BJ (cell line): ENCODE measurements around the gene AP2A1. TPM values are rescaled to one million over a fixed set of nuclear protein-coding genes. Genes with fewer than 3 reads are reported as not detected.

Experiments
- CTCF ChIA-PET: fragments of 350-600 bp; formaldehyde crosslinking; extraction: SDS; loops from one replicate; lab custom pipeline; 2021; ENCODE audit warnings: antibody characterized with exemption, inconsistent platforms; lab: Yijun Ruan, JAX
- POLR2A ChIA-PET: fragments of 300-600 bp; sonication (Branson Sonifier 250); formaldehyde crosslinking; extraction: SDS; loops from one replicate; lab custom pipeline; 2021; ENCODE audit warnings: antibody characterized with exemption; lab: Charles Lee
- DNase-seq: peaks from one replicate; pipeline ENCODE4 v3.0.0-alpha.2; 2011; ENCODE audit warnings: low read depth
- H3K27me3 ChIP-seq: 2 replicates; pipeline ENCODE4 v1.6.0; 2011; ENCODE audit warnings: low read length; ENCODE audit not compliant: control insufficient read depth, insufficient read depth
- H3K36me3 ChIP-seq: 2 replicates; pipeline ENCODE4 v1.5.1; 2011; ENCODE audit warnings: low read length; ENCODE audit not compliant: control insufficient read depth, insufficient read depth
- H3K4me3 ChIP-seq: 2 replicates; pipeline ENCODE4 v1.5.1; 2011; ENCODE audit warnings: low read depth, mild to moderate bottlenecking, control low read depth, low read length
- CTCF ChIP-seq: IDR thresholded peaks from 2 replicates; pipeline ENCODE4 v1.5.1; 2011; ENCODE audit warnings: low read depth, mild to moderate bottlenecking, control low read depth, inconsistent platforms, low read length, moderate library complexity; ENCODE audit not compliant: insufficient read depth
- polyA plus RNA-seq: library from polyadenylated mRNA; depleted of rRNA; stranded (reverse); fragments of >200 nt; gene quantifications from 2 replicates; pipeline ENCODE4 v1.2.3, GENCODE V29; 2011

The AP2A1 gene
- polyA plus RNA-seq, 1 experiment: 153 TPM

- ChIA-PET POLR2A (no interaction called here), CTCF (no interaction called here)
- Histone ChIP-seq H3K36me3 (peaks cover 20% of the 10 kb centered on the region), H3K4me3 (no peak overlapping the region), H3K27me3 (no peaks in the 10 kb centered on the region)
- no peak for TF ChIP-seq CTCF
- no peak for DNase-seq
Measured at GRCh38 chr19:49776371-49776764, 9.6 kb downstream of the AP2A1 start.

DNA sequence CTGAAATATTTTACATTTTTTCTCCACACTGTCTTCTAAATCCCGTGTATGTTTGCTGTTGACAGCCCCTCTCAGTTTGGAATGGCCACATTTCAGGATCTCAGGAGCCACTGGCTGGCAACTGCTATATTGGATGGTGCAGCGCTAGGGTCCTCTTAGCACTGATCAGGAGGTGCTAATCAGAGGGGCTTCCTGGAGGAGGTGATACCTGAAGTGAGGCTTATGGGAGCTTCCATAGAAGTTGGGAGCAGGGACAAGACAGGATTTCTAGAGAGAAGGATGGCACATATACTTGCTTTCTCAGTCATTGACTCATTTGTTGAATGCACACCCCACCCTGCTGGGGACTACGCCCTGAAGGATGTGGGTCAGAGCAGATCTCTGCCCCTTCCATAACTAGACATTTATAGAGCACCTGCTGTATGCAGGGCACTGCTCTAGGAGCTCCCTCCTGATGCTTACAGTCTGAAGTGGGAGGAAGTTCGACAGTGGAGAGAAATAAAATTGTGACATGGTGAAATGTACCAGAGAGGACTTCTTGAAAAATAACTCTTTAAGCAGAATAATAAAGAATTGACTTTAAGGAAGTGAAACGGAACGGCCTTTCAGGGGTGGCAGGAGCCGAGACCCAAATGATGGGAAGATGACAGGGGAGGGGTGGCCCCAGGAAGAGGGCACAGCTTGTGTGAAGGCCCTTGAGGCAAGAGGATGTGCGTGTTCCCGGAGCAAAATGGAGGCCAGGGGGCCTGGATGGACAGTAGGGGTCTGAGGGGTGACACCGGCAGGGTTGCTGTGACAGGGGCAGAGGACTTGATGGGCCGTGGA lies 13.1 kb downstream of the AP2A1 start:
- Histone ChIP-seq H3K4me3 (no peak overlapping the region), H3K36me3 (peaks cover 22% of the 10 kb centered on the region), H3K27me3 (no peaks in the 10 kb centered on the region)
- DNase-seq: no peak
- CTCF ChIA-PET: interaction anchor here (0.6 kb wide), 1 partner anchor 68 kb away, joined by 3 read pairs; no protein-coding TSS in a partner anchor
- TF ChIP-seq CTCF: no peak
- POLR2A ChIA-PET: no interaction called here

DNA sequence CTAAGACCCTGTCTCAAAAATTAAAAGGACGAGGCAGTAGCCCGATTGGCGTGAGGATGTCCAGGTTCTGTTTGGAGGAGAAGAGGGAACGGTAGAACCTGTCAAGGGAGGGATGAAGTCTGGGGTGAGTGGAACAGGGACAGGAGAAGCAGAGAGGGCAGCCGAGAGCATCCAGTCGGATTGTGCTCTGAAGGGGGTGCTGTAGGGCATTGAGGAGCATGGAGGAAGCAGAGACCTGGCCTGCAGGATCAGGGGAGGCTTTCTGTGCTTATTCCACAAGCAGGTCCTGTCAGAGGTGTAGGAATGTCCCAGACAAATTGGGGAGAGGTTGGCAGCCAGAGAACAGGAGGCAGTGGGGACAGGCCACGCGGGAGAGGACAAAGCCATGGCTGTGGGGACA lies 14.1 kb downstream of the AP2A1 start:
- Histone ChIP-seq H3K36me3 (peaks cover 21% of the 10 kb centered on the region), H3K4me3 (no peak overlapping the region), H3K27me3 (no peaks in the 10 kb centered on the region)
- CTCF ChIA-PET: interaction anchor here (0.6 kb wide), 1 partner anchor 67 kb away, joined by 3 read pairs; no protein-coding TSS in a partner anchor
- POLR2A ChIA-PET: no interaction called here
- DNase-seq: no peak
- no peak for TF ChIP-seq CTCF

GRCh38 chr19:49781394-49781793 lies 14.6 kb downstream of the AP2A1 start:
- Histone ChIP-seq H3K4me3 (no peak overlapping the region), H3K36me3 (peaks cover 18% of the 10 kb centered on the region), H3K27me3 (no peaks in the 10 kb centered on the region)
- TF ChIP-seq CTCF: no peak
- ChIA-PET POLR2A (no interaction called here), CTCF (no interaction called here)
- no peak for DNase-seq

DNA sequence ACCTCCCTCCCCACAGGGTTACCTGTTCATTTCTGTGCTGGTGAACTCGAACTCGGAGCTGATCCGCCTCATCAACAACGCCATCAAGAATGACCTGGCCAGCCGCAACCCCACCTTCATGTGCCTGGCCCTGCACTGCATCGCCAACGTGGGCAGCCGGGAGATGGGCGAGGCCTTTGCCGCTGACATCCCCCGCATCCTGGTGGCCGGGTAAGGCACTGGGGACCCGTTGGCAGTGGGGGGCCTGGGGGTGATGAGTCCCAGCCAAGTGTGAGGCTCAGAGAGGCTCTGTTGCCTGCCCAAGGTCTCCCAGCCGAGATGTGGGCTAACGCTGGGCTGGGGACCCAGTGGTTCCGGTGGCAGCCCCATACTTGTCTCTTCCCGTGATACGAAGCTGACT lies 15.7 kb downstream of the AP2A1 start:
- H3K27me3 ChIP-seq: no peaks in the 10 kb centered on the region
- H3K4me3 ChIP-seq: no peak overlapping the region
- DNase-seq: no peak
- POLR2A ChIA-PET: no interaction called here
- CTCF ChIA-PET: no interaction called here
- peaks cover 17% of the 10 kb centered on the region for H3K36me3 ChIP-seq
- no peak for TF ChIP-seq CTCF
